Measurements from ENCODE around the gene DCAF12.

GRCh38 chr9:34170237-34170991 is 43.9 kb upstream of the DCAF12 start:
- TF ChIP-seq, protein P1, sequence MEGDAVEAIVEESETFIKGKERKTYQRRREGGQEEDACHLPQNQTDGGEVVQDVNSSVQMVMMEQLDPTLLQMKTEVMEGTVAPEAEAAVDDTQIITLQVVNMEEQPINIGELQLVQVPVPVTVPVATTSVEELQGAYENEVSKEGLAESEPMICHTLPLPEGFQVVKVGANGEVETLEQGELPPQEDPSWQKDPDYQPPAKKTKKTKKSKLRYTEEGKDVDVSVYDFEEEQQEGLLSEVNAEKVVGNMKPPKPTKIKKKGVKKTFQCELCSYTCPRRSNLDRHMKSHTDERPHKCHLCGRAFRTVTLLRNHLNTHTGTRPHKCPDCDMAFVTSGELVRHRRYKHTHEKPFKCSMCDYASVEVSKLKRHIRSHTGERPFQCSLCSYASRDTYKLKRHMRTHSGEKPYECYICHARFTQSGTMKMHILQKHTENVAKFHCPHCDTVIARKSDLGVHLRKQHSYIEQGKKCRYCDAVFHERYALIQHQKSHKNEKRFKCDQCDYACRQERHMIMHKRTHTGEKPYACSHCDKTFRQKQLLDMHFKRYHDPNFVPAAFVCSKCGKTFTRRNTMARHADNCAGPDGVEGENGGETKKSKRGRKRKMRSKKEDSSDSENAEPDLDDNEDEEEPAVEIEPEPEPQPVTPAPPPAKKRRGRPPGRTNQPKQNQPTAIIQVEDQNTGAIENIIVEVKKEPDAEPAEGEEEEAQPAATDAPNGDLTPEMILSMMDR (IDR thresholded peaks at IDR 0.05), result no peak
- TF ChIP-seq PBX3 (IDR thresholded peaks at IDR 0.05) (no peak), RFX5 (IDR thresholded peaks at IDR 0.05) (no peak), ESRRA (IDR thresholded peaks at IDR 0.05; ENCODE audit: borderline replicate concordance, low read length) (no peak), RCOR1 (IDR thresholded peaks at IDR 0.05; ENCODE audit: low read depth, low read length) (no peak), ZC3H11A (IDR thresholded peaks at IDR 0.05) (no peak), RNF2 (IDR thresholded peaks at IDR 0.05; ENCODE audit: borderline replicate concordance, low read depth) (no peak), NFE2L2 (conservative IDR thresholded peaks at IDR 0.05; ENCODE audit: low read length) (no peak)
- TF ChIP-seq, protein P2, sequence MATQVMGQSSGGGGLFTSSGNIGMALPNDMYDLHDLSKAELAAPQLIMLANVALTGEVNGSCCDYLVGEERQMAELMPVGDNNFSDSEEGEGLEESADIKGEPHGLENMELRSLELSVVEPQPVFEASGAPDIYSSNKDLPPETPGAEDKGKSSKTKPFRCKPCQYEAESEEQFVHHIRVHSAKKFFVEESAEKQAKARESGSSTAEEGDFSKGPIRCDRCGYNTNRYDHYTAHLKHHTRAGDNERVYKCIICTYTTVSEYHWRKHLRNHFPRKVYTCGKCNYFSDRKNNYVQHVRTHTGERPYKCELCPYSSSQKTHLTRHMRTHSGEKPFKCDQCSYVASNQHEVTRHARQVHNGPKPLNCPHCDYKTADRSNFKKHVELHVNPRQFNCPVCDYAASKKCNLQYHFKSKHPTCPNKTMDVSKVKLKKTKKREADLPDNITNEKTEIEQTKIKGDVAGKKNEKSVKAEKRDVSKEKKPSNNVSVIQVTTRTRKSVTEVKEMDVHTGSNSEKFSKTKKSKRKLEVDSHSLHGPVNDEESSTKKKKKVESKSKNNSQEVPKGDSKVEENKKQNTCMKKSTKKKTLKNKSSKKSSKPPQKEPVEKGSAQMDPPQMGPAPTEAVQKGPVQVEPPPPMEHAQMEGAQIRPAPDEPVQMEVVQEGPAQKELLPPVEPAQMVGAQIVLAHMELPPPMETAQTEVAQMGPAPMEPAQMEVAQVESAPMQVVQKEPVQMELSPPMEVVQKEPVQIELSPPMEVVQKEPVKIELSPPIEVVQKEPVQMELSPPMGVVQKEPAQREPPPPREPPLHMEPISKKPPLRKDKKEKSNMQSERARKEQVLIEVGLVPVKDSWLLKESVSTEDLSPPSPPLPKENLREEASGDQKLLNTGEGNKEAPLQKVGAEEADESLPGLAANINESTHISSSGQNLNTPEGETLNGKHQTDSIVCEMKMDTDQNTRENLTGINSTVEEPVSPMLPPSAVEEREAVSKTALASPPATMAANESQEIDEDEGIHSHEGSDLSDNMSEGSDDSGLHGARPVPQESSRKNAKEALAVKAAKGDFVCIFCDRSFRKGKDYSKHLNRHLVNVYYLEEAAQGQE (IDR thresholded peaks at IDR 0.05), result no peak
- TF ChIP-seq, protein P3, sequence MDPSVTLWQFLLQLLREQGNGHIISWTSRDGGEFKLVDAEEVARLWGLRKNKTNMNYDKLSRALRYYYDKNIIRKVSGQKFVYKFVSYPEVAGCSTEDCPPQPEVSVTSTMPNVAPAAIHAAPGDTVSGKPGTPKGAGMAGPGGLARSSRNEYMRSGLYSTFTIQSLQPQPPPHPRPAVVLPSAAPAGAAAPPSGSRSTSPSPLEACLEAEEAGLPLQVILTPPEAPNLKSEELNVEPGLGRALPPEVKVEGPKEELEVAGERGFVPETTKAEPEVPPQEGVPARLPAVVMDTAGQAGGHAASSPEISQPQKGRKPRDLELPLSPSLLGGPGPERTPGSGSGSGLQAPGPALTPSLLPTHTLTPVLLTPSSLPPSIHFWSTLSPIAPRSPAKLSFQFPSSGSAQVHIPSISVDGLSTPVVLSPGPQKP (IDR thresholded peaks at IDR 0.05; ENCODE audit: low read depth, low read length), result no peak
